ENCODE results near the gene KCNG2. TPM values are rescaled to one million over a fixed set of nuclear protein-coding genes. Genes with fewer than 3 reads are reported as not detected.

The KCNG2 gene
- total RNA-seq, 2 experiments from 2014 or later, result not detected

DNA sequence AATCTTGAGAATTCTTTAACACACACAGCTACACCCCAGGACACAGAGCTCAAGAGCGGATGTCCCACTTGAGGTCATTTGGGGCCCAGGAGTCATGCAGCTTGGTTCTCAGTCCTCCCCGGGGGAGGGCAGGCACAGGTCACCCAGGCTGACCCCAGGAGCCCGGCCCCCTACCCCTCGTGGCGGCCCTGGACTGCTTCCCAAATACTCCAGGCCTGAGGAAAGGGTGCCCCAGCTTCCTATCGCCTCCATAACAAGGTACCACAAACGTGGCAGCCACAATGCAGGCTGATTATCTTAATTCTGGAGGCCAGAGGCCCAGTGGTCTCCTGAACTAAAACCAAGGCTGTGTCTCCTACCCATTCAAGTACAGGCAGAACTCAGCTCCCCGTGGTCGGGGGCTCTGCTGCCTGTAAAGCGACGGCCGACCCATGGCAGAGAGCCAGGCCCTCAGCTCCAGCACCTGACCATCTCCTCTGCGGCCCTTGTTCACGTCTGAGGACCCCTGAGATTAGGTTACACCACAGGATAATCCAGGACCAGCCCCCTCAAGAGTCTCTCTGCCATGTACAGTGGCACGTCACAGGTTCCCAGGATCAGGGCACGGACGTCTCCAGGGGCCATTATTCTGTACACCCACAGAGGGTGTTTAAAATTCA, 143.2 kb downstream of the KCNG2 start:
- ChIA-PET CTCF (no interaction called here), POLR2A (interaction anchor here (1.1 kb wide), 1 partner anchor 46 kb away, joined by 3 read pairs; no protein-coding TSS in a partner anchor)
- DNase-seq (no peak), ATAC-seq (no peak)
- Mint-ChIP-seq H3K36me3 (ENCODE audit: low read depth) (peaks cover 53% of the 10 kb centered on the region), H3K4me3 (no peak overlapping the region), H3K27me3 (no peaks in the 10 kb centered on the region), H3K4me1 (ENCODE audit: low read depth) (peaks cover 26% of the 10 kb centered on the region), H3K27ac (no peak overlapping the region), H3K9me3 (peaks cover 5% of the 10 kb centered on the region)
- intact Hi-C loops (cut with micrococcal nuclease), result loop anchor here (10.0 kb wide), 1 partner anchor 256 kb away; no protein-coding TSS in a partner anchor
- TF ChIP-seq, protein P1, sequence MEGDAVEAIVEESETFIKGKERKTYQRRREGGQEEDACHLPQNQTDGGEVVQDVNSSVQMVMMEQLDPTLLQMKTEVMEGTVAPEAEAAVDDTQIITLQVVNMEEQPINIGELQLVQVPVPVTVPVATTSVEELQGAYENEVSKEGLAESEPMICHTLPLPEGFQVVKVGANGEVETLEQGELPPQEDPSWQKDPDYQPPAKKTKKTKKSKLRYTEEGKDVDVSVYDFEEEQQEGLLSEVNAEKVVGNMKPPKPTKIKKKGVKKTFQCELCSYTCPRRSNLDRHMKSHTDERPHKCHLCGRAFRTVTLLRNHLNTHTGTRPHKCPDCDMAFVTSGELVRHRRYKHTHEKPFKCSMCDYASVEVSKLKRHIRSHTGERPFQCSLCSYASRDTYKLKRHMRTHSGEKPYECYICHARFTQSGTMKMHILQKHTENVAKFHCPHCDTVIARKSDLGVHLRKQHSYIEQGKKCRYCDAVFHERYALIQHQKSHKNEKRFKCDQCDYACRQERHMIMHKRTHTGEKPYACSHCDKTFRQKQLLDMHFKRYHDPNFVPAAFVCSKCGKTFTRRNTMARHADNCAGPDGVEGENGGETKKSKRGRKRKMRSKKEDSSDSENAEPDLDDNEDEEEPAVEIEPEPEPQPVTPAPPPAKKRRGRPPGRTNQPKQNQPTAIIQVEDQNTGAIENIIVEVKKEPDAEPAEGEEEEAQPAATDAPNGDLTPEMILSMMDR (IDR thresholded peaks at IDR 0.05), result no peak

DNA sequence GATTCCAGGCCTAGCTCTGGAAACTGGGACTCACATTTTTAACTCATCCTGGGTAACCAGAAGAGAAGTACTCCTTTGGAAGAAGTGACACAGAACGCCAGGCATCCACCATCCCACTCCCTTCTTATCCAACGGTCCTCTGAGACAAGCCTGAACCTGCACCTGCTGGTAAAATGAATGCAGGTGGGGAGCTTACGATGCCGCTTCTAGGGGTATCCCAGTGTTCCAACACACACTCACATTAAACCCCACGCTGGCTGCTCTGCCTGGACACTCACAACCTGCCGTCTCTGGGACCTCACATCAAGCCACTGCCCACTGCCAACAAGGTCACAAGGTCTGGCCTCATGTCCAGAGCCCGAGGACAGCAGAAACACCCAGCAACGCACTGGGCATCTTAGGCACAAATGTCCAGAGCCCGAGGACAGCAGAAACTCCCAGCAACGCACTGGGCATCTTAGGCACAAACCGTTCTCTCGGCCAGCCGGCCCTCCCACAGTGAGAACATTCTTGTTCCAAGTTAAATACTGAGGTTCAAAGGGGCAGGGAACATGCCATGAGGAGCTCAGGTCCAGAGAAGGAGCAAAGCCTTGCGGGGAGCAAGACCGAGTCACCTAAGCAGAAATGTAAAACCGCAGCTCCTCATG, 143.9 kb downstream of the KCNG2 start:
- intact Hi-C loops (cut with micrococcal nuclease), result loop anchor here (10.0 kb wide), 1 partner anchor 257 kb away; no protein-coding TSS in a partner anchor
- ChIA-PET POLR2A (interaction anchor here (1.1 to 1.3 kb wide), 2 partner anchors 16 to 46 kb away, joined by 3 read pairs; no protein-coding TSS in a partner anchor), CTCF (no interaction called here)
- ATAC-seq (no peak), DNase-seq (no peak)
- Mint-ChIP-seq H3K9me3 (no peaks in the 10 kb centered on the region), H3K27ac (no peak overlapping the region), H3K4me1 (ENCODE audit: low read depth) (peaks cover 32% of the 10 kb centered on the region), H3K36me3 (ENCODE audit: low read depth) (peaks cover 47% of the 10 kb centered on the region), H3K27me3 (no peaks in the 10 kb centered on the region), H3K4me3 (no peak overlapping the region)
- TF ChIP-seq, protein P1 (IDR thresholded peaks at IDR 0.05), result no peak

DNA sequence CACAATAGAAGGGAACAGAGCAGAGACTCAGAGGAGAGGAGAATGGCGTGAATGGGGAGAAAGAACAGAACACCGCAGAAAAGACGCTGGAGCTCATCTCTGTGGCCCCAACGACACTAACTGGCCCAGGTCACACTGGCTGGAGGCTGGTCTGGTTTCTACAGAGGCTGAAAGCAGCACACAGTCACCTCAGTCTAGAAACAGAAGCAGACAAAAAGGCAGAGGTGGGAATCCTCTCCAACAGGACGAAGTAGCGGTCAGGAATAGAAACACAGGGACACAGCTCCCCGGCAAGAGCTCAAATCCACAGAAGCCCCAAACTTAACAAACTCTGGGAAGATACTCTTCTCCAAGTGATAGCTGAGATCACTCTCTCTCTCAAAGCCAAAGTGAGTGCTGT, 144.5 kb downstream of the KCNG2 start:
- ATAC-seq, result no peak
- intact Hi-C loops (cut with micrococcal nuclease), result loop anchor here (10.0 kb wide), 1 partner anchor 257 kb away; no protein-coding TSS in a partner anchor
- no peaks in the 10 kb centered on the region for H3K9me3 Mint-ChIP-seq
- POLR2A ChIA-PET, result interaction anchor here (1.3 kb wide), 1 partner anchor 17 kb away, joined by 3 read pairs; no protein-coding TSS in a partner anchor
- peaks cover 41% of the 10 kb centered on the region for H3K36me3 Mint-ChIP-seq (ENCODE audit: low read depth)
- H3K4me1 Mint-ChIP-seq (ENCODE audit: low read depth), result peaks cover 34% of the 10 kb centered on the region
- H3K27ac Mint-ChIP-seq, result no peak overlapping the region
- no peak for DNase-seq
- TF ChIP-seq, protein P1 (IDR thresholded peaks at IDR 0.05), result no peak
- H3K27me3 Mint-ChIP-seq, result no peaks in the 10 kb centered on the region
- CTCF ChIA-PET, result interaction anchor here (0.9 kb wide), 1 partner anchor 92 kb away, joined by 3 read pairs; the partner anchor contains the start of gene RBFA
- no peak overlapping the region for H3K4me3 Mint-ChIP-seq

DNA sequence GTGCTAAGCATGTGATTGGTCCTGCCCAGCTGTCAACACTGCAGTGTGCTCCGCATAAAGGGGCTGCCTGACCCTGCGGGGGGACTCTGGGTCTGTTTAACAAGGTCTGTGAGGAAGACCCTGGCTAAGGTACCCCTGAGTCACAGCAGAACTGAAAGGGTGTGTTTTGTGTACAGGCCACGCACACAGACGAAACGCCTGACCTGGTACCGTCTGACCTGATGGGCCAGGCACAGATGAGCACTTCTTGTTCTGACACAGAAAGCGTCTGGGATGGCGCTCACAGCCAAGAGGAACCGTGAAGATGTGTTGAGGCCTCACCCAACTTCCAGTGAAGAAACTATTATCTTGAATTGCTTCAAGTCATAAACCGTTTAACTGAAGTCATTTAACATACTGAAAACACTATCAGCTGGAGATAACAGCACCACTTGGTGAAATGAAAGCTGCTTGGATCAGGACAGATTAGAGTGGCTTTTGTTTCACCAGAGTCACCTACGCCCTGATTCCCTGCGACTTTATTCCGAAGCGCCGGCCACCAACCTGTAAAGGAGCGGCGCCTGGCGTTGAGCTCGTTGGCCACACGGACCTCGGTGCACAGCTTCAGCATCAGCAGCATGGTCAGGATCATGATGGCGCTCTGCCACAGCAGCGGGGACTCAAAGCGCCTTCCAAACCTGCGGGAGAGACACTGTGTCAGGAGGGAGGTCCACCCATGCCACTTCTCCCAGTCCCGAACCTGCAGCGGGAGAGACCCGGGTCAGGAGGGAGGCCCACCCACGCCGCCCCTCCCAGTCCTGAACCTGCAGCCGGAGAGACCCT, 145.3 kb downstream of the KCNG2 start:
- POLR2A ChIA-PET, result interaction anchor here (1.3 kb wide), 1 partner anchor 17 kb away, joined by 3 read pairs; no protein-coding TSS in a partner anchor
- Mint-ChIP-seq H3K9me3 (no peaks in the 10 kb centered on the region), H3K4me3 (no peak overlapping the region), H3K36me3 (ENCODE audit: low read depth) (peaks cover 33% of the 10 kb centered on the region), H3K4me1 (ENCODE audit: low read depth) (peaks cover 37% of the 10 kb centered on the region), H3K27me3 (no peaks in the 10 kb centered on the region), H3K27ac (no peak overlapping the region)
- TF ChIP-seq, protein P1 (IDR thresholded peaks at IDR 0.05), result no peak
- CTCF ChIA-PET, result interaction anchor here (0.9 kb wide), 1 partner anchor 91 kb away, joined by 3 read pairs; the partner anchor contains the start of gene RBFA
- ATAC-seq, result no peak
- intact Hi-C loops (cut with micrococcal nuclease), result loop anchor here (10.0 kb wide), 1 partner anchor 258 kb away; no protein-coding TSS in a partner anchor
- no peak for DNase-seq
